HG02610 (cell line): ENCODE data around the gene LMF1.

Experiments
- ATAC-seq: cut with Tn5 transposase; IDR thresholded peaks from one replicate; pipeline ENCODE4 v1.9.1; 2021; ENCODE audit warnings: mild to moderate bottlenecking, moderate library complexity; ENCODE audit not compliant: unreplicated experiment

The LMF1 gene

GRCh38 chr16:931626-932500 lies 38.9 kb downstream of the LMF1 start:
- ATAC-seq, result no peak

DNA sequence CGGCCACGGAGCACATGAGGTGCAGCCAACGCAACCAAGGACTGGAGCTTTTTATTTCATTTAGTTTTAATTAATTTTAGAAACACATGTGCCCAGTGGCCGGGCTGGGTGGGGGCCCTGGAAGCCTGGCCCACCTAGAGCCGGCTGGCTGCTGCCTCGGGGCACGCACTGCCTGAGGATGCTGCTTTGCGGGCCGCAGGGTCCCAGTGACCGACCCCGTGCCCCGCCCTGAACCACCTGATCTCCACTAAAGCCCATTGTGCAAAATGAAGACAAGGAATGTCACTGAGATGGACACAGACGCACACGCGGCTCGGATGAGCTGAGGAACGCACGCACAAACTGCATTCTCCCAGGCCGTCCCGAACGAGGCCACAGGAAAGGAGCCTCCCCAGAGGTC lies 39.6 kb downstream of the LMF1 start:
- no peak for ATAC-seq

GRCh38 chr16:930511-930910 lies 40.3 kb downstream of the LMF1 start:
- no peak for ATAC-seq

GRCh38 chr16:930076-930475 lies 40.7 kb downstream of the LMF1 start:
- no peak for ATAC-seq

GRCh38 chr16:929227-930073 lies 41.3 kb downstream of the LMF1 start:
- no peak for ATAC-seq

DNA sequence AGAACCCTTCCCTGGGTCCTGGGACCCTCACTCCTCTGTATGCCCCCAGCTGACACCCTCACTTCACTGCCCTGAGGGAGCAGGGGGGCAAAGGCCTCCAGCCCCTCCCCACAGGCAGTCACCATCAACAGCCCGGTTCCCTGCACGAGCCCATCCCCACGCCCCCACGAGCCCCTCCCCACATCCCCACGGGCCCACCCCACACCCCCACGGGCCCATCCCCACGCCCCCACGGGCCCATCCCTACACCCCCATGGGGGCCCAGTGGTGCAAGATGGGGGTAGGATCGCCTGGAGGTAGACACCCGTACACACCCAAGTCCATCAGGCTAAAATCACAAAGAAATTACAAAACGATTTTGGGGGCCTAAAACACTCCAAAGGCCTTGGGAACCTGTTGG lies 42.3 kb downstream of the LMF1 start:
- no peak for ATAC-seq

- ATAC-seq, result no peak
Measured at GRCh38 chr16:927931-928330, 42.9 kb downstream of the LMF1 start.

DNA sequence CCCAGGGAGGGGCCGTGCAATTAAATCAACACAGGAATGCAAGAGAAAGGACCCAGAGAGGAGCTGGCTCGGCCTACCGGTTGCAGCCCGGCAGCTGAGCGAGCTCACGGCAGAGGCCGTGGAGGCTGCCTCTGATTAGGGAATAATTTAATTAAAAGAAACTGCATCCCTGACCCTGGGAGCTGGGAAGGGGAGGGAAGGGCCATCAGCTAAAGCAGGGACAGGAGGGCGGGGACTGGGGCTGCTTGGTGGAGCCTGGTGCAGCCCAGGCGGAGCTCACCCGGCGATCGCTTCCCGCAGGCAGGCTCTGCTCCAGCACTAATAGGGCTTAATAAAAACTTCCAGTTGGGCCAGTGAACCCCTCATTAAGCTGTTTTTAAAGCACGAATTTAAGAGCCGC lies 43.4 kb downstream of the LMF1 start:
- ATAC-seq, result no peak

GRCh38 chr16:926715-927114 lies 44.1 kb downstream of the LMF1 start:
- no peak for ATAC-seq

GRCh38 chr16:924806-925205 lies 46.0 kb downstream of the LMF1 start:
- ATAC-seq, result no peak

DNA sequence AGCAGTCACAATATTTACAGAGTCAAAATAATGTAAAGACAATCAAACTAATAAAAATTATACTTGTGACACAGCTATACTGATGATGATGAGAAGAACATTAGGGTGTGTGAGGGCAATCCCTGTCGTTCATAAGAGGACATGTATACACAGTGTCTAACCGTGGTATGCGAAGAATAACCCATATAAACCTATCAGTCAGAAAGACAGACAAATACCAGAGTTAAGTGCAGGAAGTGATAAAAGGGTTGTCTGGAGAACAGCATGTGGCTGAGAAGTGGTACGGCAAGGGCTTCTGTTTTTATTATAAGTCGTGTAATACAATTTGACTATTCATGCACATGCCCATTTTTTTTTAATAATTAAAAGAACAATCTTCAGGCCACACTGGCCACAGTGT lies 46.7 kb downstream of the LMF1 start:
- ATAC-seq, result no peak

GRCh38 chr16:923184-923583 lies 47.6 kb downstream of the LMF1 start:
- ATAC-seq, result no peak

GRCh38 chr16:922051-922450 lies 48.7 kb downstream of the LMF1 start:
- no peak for ATAC-seq

- ATAC-seq, result no peak
Measured at GRCh38 chr16:921321-921905, 49.4 kb downstream of the LMF1 start.

DNA sequence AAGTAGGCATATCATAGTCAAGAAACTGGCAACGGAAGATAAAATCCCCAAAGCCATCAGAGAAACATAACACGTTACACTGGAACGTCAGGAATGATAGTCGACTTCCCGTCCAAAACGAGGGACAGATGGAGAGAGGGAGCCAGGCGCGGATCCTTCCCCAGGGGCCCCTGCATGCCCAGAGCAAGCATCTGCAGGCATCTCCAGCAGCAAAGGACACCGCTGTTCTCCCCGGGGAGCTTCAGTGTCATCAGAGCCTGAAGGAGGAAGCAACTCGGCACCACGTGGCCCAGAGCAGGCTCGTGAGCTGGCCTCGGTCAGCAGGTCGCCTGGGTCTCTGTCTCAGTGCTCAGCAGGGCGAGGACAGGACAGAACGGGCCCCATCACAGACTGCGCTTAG lies 50.1 kb downstream of the LMF1 start:
- ATAC-seq, result no peak

GRCh38 chr16:920051-920681 lies 50.6 kb downstream of the LMF1 start:
- ATAC-seq, result no peak

DNA sequence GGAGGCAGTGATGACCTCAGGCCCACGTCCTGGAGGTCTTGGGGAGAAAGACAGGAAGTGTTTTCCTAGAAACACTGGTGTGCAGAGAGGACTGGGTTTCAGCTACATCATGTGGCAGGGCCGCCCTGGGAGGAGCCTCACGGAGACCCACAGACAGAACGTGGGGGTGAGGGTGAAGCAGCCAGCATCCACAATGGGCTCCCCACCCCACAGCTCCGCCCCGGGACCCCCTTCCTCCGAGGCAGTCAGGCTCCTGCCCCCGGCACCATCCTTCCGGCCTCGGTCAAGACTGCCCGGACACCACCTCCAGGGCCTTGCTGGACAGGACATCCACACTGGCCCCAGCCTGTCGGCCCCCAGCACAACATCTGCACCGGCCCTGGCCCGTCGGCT lies 51.1 kb downstream of the LMF1 start:
- ATAC-seq, result no peak

- no peak for ATAC-seq
Measured at GRCh38 chr16:918741-919657, 51.8 kb downstream of the LMF1 start.

DNA sequence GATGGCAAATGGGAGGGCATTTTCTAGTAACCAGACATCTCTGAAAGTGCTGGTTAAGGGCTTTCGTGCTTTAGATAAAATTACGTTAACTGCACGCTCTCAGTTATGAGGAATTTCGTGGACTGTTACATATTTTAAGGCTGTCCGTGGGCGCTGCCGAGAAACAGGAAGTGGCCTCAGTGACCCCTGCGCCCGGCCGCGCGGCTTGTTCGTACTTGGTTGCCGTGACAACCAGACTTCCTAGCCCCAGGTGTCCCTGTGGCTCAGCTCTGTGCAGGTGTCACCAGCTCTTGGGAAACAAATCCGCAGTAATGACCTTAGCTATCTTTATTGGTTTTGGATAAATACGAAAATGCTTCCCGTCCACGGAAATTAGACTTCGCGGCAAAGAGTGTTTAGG lies 52.7 kb downstream of the LMF1 start:
- no peak for ATAC-seq

DNA sequence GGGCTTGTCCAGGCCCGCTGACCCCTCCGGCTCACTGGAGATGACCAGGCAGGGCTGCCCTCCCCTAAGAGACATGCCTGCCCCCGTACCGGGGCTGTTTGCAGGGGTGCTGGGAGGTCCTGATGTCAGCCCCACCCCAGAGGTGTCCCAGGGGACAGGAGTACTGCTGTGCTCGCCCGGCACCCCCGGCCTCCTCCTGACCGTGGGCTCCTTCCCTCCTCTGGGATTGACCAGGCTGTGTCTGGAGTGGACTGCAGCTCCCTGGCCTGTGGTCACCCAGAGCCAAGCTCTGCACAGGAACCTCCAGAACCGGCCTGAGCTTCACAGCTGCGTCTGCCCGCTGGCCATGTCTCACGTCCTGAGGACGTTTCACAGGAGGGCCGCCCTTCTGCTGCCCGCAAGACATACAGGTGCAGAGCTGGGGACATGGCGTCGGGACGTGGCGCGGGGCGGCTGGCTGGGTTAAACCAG lies 53.2 kb downstream of the LMF1 start:
- ATAC-seq, result no peak
